ENCODE data around the gene SASS6.

SASS6 gene, protein sequence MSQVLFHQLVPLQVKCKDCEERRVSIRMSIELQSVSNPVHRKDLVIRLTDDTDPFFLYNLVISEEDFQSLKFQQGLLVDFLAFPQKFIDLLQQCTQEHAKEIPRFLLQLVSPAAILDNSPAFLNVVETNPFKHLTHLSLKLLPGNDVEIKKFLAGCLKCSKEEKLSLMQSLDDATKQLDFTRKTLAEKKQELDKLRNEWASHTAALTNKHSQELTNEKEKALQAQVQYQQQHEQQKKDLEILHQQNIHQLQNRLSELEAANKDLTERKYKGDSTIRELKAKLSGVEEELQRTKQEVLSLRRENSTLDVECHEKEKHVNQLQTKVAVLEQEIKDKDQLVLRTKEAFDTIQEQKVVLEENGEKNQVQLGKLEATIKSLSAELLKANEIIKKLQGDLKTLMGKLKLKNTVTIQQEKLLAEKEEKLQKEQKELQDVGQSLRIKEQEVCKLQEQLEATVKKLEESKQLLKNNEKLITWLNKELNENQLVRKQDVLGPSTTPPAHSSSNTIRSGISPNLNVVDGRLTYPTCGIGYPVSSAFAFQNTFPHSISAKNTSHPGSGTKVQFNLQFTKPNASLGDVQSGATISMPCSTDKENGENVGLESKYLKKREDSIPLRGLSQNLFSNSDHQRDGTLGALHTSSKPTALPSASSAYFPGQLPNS

GRCh38 chr1:100132566-100133477 lies at the start of gene SASS6, which contains the start of gene TRMT13:
Gene SASS6 (minus strand): TSS chr1:100132930. CDS start chr1:100132814, 116 bp downstream.
Gene TRMT13 (plus strand): TSS chr1:100133163. CDS start chr1:100133169, 6 bp downstream.
- DNase-seq = peak; percentile 98

DNA sequence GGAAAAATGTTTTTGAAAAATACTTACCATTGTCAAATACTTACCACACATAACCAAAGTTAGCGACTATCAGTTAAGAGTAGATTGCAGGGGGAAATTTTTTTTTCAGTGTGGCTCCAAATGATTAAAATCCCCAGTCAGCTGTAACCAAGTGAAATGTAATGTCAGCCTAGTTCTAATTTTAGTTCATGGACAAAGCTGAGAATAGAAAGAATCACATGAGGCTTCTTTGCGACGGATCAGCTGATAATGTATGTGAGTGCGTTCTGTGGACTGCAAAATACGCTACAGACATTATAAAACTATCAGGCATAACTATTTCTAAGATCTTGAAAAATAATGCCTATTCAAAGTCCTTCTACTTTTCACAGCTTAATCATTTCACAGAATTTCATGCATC lies 45.4 kb upstream of the SASS6 start, which contains the start of gene LRRC39:
Gene LRRC39 (minus strand): TSS at position 166 of the 400 bp plus-strand sequence. CDS start 9,740 bp downstream, outside the sequence.
- DNase-seq = no peak

- DNase-seq = no peak
These were observed 44.7 kb upstream of the SASS6 start for GRCh38 chr1:100177295-100178041.

DNA sequence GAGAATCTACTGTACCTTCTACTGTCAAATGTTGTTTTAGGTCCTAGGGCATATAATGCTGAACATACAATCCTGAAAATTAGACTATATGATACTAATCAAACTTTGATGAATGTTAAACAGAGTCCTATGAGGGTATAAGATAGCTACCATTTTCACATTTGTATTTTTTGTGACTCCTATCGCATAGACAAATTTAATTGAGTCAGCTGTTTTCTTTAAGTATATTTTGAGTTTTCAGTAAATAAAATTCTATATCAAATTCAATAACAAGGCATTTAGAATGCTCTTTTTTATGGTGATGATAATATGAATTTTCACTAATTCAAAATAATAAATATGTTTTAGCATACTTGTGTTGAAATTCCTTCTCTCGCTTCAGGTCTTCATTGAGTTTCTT lies 35.3 kb upstream of the SASS6 start:
- no peak for DNase-seq

GRCh38 chr1:100164702-100165101 lies 32.0 kb upstream of the SASS6 start:
- no peak for DNase-seq

- DNase-seq = no peak
These were observed 31.5 kb upstream of the SASS6 start for GRCh38 chr1:100164216-100164615.

DNA sequence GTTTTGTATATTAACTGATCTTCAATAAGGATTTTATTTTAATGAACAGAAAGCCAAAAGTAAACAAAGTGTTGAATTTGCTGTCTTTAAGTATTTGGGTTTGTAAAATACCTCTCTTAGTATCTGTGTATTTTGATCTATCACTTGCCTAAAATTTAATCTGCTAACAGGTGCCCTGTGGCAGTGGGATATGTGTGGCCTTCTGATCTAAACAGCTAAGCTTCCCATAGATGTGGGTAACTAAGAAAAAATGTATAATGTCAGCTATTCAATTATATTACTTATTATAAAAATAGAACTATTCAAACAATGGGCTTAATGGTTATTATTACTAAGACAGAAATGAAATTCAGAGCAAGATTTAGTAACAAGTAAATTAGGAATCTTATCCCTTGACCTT lies 30.2 kb upstream of the SASS6 start:
- DNase-seq = no peak

DNA sequence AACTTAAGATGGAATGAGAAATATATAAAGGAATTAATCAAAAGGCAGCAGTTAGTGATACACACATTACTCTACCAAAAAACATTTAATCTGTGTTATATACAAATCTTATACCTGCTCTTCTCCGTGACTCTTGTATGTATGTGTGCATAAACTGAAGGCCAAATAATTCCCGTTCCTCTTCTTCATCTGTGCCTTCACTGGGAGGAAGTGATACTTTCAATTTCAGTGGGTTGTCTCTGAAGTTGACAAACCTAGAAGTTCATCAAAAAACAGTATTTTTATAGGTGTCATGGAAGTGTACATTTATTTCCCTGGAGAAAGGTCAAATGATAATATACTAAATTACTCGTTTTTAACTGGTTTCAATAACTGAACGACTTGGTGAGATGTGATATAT lies 19.5 kb upstream of the SASS6 start:
- DNase-seq = no peak

- no peak for DNase-seq
These were observed 18.9 kb upstream of the SASS6 start for GRCh38 chr1:100151679-100152078.

GRCh38 chr1:100147875-100148274 lies 15.1 kb upstream of the SASS6 start:
- no peak for DNase-seq

DNA sequence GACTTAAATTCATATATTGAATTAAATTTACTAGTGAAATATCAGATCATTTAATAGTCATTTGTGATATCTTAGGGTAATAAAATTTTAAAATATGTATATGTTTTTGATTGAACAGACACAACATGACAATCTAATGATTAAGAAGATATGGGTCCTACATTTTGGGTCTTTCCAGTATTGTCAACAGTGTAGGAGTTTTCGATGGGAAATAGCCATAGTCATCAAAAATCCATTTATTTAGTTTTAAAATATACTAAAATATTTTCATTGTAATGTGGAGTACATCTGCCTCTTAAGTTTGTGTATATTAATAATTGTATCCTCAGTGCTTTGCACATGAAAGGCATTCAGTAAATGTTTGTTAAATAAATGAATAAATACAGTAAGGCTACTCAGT lies 14.2 kb upstream of the SASS6 start:
- no peak for DNase-seq

DNA sequence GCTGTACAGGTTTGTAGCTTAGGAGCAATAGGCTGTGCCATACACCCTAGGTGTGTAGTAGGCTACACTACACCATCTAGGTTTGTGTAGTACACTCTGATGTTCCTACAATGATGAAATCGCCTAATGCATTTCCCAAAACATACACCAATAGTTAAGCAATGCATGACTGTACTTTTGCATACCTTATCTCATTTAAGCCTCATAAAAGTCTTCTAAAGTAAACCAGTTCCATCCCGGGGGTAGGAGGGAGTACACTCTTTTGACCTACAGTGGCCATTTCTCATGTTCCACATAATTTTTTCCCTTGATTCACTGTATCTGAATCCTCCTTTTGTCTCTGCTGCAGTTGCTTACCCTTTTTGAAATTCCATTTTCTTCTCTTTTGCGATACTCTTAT lies 12.4 kb upstream of the SASS6 start:
- DNase-seq = no peak

DNA sequence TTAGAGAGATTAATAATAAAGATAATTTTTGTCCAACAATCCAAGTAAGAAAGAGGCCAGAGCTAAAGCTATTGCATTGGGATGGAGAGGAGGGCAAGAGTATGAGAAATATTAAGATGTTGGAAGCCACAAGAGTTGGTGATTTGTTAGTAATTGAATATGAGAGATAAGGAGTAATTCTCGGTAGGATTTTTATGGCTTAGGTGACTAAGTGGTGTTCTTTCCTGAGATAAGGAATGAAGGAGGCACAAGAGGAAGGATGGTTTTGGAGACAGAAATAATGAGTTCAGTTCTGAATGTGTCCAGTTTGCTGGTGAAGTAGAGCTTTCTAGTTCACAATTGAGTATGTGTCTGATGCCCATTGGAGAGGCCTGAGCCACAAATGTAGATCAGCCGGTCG lies 9.6 kb upstream of the SASS6 start:
- no peak for DNase-seq

GRCh38 chr1:100141192-100141591 lies 8.5 kb upstream of the SASS6 start:
- DNase-seq = no peak

- DNase-seq = no peak
These were observed 4.9 kb upstream of the SASS6 start for GRCh38 chr1:100137602-100138001.

GRCh38 chr1:100134872-100135271 lies 2.1 kb upstream of the SASS6 start:
- DNase-seq = no peak

DNA sequence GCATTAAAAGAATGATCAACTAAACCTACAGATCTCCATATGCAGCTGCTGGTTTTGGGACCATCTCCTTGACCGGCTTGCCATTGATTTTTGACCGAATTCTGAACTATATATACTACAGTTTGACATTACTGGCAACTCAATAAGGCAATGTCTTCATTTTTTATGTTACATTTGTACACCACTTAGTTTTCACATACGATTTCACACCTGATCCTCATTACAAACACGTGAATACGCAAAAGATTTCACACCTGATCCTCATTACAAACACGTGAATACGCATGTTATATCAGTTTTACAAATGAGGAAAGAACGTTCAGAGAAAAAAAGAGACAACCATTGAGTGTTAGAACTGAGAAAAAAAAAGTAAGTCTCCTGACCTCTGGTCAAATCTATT lies 1.1 kb downstream of the SASS6 start:
- DNase-seq = no peak

DNA sequence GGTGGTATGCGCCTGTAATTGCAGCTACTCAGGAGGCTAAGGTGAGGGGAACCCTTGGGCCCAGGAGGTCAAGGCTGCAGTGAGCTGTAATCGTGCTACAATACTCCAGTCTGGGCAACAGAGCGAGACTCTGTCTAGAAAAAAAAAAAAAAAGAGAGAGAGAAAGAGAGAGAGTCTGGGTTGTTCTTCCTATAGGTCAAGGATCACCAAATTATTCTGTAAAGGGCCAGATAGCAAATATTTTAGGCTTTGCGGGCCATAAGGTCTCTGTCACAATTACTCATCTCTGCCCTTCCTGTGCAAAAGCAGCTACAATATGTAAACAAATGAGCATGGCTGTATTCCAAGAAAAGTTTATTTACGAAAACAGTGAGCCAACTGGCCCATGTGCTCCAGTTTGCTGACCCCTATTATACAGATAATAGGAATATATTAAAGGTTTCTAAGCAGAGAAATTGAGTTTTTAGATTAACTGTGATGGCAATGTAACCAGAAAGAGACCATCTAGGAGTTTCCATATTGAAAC lies 2.1 kb downstream of the SASS6 start:
- DNase-seq = no peak

DNA sequence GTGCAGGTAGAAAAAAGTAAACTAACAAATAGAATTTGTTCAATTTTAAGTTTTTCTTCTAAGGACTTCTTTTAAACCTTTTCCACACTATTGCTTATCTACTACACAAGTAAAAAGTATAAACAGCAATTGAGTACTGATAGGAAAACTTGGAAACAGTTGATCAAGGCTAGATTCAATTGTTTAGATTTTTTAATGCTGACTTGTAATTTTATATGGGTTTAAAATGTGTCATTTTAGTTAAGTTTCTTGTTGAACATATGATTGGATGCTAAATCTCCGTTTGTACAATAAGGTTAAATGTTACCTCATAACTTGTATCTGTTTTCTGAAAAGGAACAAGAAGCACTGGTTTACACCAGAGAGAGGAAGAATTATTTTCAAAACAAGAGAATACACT lies 5.5 kb downstream of the SASS6 start:
- no peak for DNase-seq

DNA sequence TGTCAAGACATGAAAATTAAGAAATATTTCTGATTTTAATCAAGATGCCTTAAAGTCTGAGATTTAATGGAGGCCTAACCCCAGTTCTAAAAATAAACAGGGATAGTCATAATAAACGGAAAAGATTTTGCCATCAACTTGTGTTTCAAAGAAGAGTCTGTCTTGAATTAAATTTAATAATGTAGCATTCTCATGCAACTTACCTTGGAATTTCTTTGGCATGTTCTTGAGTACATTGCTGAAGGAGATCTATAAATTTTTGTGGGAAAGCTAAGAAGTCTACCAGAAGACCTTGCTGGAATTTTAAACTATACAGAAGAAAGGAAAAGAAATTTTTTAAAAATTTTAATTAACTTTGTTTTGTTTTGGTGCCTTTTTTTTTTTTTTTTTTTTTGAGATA lies 10.6 kb downstream of the SASS6 start:
- DNase-seq = no peak

DNA sequence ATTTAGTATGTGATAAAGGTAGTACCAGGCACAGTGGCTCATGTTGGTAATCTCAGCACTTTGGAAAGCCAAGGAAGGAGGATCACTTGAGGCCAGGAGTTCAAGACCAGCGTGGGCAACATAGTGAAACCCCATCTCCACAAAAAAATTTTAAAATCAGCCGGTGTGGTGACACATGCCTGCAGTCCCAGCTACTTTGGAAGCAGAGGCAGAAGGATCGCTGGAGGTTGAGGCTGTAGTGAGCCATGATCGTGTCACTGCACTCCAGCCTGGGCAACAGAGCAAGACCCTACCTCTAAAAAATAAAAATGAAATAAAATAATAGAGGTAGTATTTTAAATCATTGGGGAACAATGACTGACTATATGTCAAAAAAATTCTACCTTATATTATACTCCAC lies 17.2 kb downstream of the SASS6 start:
- DNase-seq = no peak

DNA sequence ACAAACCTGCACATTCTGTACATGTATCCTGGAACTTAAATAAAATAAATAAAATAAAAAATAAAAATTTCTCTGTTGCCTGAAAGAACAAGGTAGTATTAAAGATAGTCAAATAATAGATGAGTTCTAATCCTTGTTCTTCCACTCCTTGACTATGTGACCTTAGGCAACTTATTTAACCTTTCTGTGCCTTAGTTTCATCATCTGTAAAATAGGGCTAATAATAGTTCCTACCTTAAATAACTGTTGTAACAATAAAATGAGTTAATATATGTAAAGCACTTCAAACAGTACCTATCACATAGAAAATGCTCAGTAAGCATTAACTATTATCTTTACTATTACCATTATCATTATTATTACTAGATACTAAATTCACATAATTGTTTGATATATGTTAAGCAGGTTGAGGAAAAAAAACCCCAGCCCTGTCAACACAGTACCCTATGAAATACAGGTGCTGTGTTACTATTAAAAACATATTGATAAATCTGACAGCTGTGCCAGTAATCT lies 23.1 kb downstream of the SASS6 start:
- no peak for DNase-seq

Data from NCI-H1092 treated with DMSO at 0.1 percent for 48 hours (cell line).